ENCODE data around the gene KCNH1. TPM values are rescaled to one million over a fixed set of nuclear protein-coding genes. Genes with fewer than 3 reads are reported as not detected.

Gene KCNH1
- total and polyA plus RNA-seq, 4 donors: not detected

GRCh38 chr1:210989905-210990304 lies 144.0 kb downstream of the KCNH1 start:
- no peak for DNase-seq (ENCODE audit: low spot score)
- Histone ChIP-seq H3K36me3 (ENCODE audit: control insufficient read depth in 4 of 4, insufficient read depth in 3 of 4, low read depth in 1 of 4, low read length in 3 of 4) (no peaks in the 10 kb centered on the region), H3K4me1 (ENCODE audit: control insufficient read depth in 4 of 4, insufficient read depth in 4 of 4, low read length in 3 of 4) (no peaks in the 10 kb centered on the region), H3K9ac (ENCODE audit: low read depth in 1 of 2, low read length in 2 of 2) (no peak overlapping the region), H3K27me3 (ENCODE audit: control insufficient read depth in 4 of 4, insufficient read depth in 4 of 4, low read length in 3 of 4) (no peaks in the 10 kb centered on the region), H3K27ac (ENCODE audit: low read depth in 1 of 2, low read length in 2 of 2) (no peak overlapping the region), H3K9me3 (ENCODE audit: control insufficient read depth in 4 of 4, low read length in 3 of 4) (no peaks in the 10 kb centered on the region), H3K4me3 (ENCODE audit: low read depth in 1 of 3, low read length in 3 of 3) (no peak overlapping the region)
- TF ChIP-seq RXRA (IDR thresholded peaks at IDR 0.05) (no peak), HNF4G (IDR thresholded peaks at IDR 0.05) (no peak), GABPA (IDR thresholded peaks at IDR 0.05 in 1 of 2, conservative IDR thresholded peaks at IDR 0.05 in 1 of 2) (no peak), ATF3 (IDR thresholded peaks at IDR 0.05) (no peak), ZBTB33 (IDR thresholded peaks at IDR 0.05) (no peak), YY1 (IDR thresholded peaks at IDR 0.05) (no peak), HNF4A (conservative IDR thresholded peaks at IDR 0.05) (no peak), FOXA1 (IDR thresholded peaks at IDR 0.05) (no peak), RAD21 (IDR thresholded peaks at IDR 0.05) (no peak), SP1 (IDR thresholded peaks at IDR 0.05) (no peak), FOXA2 (IDR thresholded peaks at IDR 0.05) (no peak), TAF1 (conservative IDR thresholded peaks at IDR 0.05) (no peak), NR2F2 (IDR thresholded peaks at IDR 0.05) (no peak), EGR1 (IDR thresholded peaks at IDR 0.05; ENCODE audit: low read depth in 2 of 2) (no peak), JUND (IDR thresholded peaks at IDR 0.05) (no peak)
- TF ChIP-seq, protein P1, sequence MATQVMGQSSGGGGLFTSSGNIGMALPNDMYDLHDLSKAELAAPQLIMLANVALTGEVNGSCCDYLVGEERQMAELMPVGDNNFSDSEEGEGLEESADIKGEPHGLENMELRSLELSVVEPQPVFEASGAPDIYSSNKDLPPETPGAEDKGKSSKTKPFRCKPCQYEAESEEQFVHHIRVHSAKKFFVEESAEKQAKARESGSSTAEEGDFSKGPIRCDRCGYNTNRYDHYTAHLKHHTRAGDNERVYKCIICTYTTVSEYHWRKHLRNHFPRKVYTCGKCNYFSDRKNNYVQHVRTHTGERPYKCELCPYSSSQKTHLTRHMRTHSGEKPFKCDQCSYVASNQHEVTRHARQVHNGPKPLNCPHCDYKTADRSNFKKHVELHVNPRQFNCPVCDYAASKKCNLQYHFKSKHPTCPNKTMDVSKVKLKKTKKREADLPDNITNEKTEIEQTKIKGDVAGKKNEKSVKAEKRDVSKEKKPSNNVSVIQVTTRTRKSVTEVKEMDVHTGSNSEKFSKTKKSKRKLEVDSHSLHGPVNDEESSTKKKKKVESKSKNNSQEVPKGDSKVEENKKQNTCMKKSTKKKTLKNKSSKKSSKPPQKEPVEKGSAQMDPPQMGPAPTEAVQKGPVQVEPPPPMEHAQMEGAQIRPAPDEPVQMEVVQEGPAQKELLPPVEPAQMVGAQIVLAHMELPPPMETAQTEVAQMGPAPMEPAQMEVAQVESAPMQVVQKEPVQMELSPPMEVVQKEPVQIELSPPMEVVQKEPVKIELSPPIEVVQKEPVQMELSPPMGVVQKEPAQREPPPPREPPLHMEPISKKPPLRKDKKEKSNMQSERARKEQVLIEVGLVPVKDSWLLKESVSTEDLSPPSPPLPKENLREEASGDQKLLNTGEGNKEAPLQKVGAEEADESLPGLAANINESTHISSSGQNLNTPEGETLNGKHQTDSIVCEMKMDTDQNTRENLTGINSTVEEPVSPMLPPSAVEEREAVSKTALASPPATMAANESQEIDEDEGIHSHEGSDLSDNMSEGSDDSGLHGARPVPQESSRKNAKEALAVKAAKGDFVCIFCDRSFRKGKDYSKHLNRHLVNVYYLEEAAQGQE (IDR thresholded peaks at IDR 0.05): no peak
- TF ChIP-seq, protein P2, sequence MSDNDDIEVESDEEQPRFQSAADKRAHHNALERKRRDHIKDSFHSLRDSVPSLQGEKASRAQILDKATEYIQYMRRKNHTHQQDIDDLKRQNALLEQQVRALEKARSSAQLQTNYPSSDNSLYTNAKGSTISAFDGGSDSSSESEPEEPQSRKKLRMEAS (IDR thresholded peaks at IDR 0.05): no peak
- TF ChIP-seq, protein P3, sequence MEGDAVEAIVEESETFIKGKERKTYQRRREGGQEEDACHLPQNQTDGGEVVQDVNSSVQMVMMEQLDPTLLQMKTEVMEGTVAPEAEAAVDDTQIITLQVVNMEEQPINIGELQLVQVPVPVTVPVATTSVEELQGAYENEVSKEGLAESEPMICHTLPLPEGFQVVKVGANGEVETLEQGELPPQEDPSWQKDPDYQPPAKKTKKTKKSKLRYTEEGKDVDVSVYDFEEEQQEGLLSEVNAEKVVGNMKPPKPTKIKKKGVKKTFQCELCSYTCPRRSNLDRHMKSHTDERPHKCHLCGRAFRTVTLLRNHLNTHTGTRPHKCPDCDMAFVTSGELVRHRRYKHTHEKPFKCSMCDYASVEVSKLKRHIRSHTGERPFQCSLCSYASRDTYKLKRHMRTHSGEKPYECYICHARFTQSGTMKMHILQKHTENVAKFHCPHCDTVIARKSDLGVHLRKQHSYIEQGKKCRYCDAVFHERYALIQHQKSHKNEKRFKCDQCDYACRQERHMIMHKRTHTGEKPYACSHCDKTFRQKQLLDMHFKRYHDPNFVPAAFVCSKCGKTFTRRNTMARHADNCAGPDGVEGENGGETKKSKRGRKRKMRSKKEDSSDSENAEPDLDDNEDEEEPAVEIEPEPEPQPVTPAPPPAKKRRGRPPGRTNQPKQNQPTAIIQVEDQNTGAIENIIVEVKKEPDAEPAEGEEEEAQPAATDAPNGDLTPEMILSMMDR (IDR thresholded peaks at IDR 0.05; ENCODE audit: low read depth, low read length, missing input control): no peak
